ENCODE data around the gene SPECC1L.

GRCh38 chr22:24409707-24410106 lies 139.1 kb downstream of the SPECC1L start:
- TF ChIP-seq CTCF (IDR thresholded peaks at IDR 0.05) (no peak), POLR2AphosphoS5 (IDR thresholded peaks at IDR 0.05) (no peak), POLR2A (IDR thresholded peaks at IDR 0.05) (no peak)
